GM18520 (cell line): ENCODE results near the gene EHMT1.

ENCODE experiments used
- ATAC-seq: cut with Tn5 transposase; IDR thresholded peaks from one replicate; pipeline ENCODE4 v1.9.1; 2021; ENCODE audit not compliant: unreplicated experiment

EHMT1 gene

DNA sequence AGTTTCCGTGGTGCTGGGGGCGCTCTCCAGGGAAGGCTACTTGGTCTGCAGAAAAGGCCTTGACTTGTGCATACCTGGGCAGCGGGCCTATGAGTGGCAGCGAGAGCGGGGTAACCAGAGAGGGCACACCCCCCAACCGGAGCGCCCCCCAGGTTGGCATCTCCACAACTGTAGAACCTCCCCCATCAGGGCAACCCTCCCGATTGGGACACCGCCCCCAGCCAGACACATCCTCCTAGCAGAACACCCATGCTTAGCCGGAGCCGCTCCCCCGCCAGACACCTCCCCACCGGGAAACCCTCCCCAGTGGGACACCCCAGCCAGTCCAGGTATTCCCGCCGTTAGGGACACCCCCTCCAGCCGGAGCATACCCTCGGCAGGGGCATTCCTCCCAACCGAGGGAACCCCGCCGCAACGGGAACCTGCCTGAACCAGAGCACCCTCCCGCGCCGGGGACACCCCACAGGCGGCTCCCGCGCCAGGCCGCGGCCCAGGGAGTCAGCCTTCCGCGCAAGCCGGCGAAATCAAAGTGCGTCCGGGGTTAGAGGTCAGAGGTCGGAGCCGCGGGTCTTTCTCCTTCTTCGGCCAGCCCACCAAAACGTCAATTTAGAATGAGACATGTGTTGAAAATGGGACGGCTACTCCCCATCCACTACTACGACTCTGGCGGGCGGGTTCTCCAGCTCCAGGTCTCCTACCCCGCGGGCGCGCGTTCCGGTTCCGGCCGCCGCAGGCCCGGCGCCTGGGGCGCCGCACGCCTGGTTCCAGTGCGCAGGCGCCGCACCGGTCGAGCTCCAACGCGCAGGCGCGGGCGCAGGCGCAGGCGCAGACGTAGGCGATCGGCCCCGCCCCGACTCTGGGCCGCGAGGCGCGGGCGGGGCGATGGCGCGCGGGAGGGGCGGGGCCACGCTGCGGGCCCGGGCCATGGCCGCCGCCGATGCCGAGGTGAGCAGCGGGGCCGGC is at the start of gene EHMT1:
Gene EHMT1 (plus strand): TSS at position 901 of the 963 bp plus-strand sequence. CDS start 24 bp downstream, at position 925.
- peak; percentile 73 for ATAC-seq

DNA sequence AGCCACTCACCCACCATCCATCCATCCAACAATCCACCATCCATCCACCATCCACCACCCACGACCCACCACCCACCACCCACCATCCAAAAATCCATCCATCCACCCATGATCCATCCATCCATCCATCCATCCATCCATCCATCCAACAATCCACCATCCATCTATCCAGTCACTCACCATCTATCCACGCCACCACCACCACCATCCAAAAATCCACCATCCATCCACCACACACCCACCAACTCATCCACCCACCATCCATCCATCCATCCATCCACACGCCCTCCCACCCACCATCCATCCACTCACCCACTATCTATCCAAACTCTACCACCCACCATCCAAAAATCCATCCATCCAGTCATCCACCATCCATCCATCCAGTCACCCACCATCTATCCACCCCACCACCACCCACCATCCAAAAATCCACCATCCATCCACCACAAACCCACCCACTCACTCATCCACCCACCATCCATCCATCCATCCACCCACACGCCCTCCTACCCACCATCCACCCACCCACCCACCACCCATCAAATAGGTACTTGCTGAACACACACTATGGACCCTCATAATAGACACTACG is 49.1 kb upstream of the EHMT1 start:
- no peak for ATAC-seq

DNA sequence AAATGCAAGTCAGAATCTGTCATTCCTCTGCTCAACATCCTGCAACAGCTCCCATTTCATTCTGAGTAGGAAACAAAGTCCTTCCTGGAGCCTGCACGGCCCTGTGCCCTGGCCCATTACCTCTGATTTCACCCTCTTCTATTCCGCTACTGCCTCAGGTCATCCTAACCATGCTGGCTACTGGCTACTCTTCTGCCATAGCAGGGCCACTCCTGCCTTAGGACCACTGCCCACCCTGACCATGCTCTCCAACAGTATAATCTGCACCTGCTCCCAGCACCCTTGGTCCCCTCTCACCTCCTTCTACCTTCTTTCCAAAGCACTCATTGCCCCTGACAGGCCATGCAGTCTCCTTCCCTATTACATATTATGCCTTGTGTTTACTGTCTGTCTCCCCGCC is 48.2 kb upstream of the EHMT1 start:
- ATAC-seq = no peak

DNA sequence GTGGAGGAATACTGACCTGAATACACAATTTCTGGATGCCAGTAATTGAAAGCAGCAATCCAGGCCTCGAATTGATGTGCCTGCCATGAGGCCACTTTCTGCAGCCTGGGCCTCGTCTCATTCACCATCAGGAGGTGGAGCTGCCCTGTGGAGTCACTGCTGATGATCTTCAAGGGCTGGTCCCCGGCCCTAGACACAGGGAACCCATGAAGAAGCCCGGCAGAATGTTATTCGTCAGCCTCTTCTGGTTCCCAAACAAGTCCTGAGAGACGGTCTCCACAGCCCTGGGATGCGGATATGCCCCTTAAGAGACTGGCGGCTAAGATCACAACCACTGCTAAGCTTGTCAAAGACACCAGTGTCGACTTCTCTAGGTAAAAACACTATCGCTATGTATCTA is 44.6 kb upstream of the EHMT1 start:
- ATAC-seq = no peak

DNA sequence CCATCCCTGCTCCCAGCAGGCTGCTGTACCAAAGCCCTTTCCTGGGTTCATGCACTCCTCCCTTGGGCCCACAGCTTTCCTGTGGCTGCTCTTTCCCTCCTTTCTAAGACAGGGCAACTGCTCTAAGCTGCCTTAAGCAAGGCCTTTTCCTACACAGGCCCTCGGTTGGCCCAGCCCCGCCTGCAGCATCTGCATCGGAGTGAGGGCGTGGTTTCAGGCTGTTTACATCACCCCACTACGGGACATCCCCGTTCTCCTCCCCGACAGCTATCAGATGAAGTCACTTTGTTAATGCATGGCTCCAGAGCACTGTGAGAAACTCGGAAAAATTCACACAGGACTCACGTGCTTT is 43.5 kb upstream of the EHMT1 start:
- no peak for ATAC-seq

DNA sequence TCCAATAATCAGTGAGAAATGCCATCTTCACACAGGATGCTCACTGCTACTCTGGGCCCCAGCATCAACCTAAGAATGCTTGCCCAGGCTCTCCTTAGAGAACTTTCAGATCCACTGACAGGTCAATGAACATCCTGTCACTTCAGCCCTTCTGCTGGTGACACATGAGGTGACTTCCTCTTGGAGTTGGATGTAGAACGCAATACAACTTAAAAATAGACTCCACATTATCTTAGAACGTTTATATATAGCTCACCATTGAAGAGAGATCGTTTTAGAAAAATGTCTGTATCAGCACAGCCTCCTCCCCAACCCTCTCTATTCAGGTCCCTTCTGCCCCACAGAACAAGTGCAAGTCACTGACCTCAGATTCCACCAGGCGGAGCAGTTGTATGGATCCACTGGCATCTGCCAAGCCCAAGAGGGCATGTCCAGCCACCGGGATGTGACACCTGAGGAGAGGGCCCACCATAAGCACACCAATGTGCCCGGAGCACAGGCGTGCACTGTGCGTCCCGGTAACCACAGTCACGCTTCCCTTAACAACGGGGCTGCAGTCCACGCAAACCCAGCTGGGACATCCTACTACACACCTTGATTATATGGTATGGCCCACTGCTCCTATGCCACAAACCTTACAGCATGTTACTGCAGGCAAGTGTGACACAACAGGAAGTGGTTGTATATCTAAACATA is 42.9 kb upstream of the EHMT1 start:
- ATAC-seq = no peak

DNA sequence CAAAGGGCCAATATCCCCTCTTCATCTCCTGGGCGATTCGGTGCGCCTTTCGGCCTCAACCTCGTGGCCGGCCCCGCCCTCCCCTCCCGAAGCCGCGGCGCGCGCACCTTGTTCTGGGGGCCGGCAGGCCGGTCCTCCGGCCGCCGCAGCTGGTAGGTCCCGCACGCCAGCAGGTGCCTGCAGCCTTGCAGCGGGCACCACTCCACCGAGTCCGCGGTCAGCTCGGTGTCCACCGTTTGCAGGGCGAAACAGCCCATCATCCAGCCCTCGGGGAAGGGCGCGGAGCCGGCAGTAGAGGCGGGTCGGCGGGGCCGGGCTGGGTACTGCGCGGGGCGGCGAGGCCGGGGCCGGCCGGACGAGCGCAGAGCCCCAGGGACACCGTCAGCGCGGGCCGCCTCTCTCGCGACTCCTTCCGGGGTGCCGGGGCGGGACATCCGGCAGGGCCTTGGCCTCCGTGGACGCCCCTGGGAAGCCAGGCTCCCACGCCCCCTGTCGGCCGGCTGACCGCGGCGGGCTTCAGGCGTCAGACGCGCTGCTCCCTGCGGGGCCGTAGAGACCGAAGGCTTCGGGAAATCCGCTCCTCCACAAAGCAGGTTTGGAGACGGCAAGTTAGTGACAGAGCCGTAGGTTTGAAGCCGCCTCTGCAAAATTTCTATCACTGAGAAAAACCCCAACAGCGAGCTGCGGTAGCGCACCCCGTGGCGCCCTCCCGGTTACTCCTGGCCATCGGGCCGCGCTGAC is 40.1 kb upstream of the EHMT1 start, which contains the start of gene DPH7:
Gene DPH7 (minus strand): TSS at position 408 of the 741 bp plus-strand sequence. CDS start 148 bp downstream, at position 260.
- ATAC-seq = peak; percentile 90

DNA sequence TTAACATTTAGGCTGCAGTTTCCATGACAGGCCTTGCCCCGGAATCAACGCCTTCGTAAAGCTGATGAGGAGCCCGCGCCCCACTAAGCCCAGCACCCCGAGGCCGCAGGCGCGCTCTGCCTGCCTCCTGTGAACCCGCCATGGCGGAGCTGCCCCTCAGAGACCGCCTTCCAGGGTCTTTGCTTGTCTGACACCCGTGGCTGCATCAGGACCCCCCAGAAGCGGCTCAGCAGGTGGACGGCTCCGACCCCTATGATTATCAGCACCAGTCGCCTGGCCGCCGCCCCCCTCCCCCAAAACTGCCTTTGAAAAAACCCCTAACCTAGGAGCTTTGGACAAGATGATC is 39.6 kb upstream of the EHMT1 start:
- no peak for ATAC-seq

DNA sequence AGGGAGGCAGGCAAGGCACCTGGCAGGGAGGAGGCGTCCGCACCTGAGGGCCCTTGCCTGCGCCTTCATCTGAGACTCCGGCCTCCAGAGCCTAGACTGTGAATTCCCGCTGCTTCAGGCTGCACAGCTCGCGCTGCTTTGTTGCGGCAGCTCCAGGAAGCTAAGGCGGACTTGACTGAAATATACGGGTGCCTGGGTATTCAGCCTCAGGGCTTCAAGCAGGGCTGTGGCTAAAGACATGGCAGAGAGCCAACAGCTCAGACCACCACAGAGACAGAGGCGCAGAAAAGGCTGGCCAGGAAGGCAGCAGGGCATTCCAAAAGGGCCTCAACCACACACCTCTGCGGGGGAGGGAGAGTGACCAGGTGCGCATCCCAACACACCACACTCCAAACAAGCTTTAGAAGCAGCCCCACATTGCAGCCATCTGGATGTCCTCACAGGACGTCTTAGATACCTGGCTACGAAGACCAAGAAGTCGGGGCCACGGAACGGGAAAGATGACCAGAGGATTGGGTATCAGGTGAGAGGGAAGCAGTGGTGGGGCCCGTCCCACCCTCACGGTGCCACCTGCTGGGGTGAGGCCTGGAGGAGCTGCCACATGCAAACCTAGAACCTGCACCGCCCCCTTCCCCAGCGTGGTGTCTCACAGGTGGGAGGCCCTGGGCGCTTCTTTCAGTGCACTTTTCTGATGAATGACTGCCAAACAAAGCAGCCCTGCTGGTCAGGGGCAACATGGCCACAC is 38.4 kb upstream of the EHMT1 start:
- ATAC-seq = no peak

DNA sequence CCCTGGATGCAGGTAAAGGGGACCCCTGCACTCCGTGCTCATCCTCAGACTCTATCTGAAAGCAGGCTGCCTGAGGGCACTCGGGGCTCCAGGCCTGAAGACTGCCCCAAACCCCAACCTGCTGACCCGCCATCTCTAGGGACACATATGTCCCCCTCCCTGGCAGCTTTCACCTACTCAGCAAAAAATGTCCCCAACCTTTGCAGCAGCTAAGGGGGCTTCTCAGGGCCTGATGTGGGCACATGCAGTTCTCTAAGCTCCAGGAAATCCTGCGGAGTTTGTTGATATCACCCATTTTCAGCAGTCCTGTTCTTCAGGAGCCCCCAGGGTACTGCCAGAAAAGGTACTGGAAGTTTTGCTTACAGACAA is 37.9 kb upstream of the EHMT1 start:
- ATAC-seq = no peak

DNA sequence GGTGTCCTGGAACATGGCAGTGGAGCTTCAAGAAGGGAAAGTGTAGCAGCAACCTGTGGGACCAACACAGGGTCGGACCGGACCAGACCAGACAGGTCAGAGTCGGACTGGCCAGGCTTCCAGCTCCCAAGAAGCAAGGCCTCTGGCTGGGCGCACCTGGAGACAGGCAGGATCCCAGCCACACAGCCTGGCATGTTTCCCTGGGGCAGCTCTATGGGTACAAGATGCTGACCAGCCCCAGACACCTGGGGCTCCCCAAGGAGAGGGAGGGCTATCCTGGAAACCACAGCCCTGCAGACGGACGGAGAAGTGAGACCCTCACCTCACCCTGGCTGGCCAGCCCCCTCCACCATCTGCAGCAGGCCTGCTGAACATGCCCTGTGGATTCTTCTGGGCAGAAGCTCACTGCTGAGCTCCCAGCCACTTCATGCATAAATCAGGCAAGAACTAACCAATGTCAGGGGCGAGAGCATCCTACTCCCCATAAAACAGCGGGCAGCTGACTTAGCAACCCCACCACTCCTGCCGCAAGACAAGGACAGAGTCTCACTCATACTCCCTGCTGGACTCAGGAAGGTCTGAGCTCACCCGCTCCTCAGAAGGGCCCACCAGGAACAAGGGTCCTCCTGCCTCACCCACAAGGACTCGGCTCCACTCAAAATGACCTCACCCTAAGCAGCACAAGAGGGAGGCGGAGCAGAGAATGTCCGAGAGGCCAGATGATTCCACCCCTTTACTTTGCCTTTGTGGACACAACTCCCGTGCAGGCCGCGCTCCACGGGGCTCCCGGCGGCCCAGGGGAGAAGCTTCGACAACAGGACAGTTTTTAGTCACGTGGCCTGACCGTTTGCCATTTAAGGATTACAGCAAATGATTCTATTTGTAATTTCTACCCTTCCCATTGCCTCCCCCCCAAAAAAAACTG is 37.2 kb upstream of the EHMT1 start:
- ATAC-seq = no peak

DNA sequence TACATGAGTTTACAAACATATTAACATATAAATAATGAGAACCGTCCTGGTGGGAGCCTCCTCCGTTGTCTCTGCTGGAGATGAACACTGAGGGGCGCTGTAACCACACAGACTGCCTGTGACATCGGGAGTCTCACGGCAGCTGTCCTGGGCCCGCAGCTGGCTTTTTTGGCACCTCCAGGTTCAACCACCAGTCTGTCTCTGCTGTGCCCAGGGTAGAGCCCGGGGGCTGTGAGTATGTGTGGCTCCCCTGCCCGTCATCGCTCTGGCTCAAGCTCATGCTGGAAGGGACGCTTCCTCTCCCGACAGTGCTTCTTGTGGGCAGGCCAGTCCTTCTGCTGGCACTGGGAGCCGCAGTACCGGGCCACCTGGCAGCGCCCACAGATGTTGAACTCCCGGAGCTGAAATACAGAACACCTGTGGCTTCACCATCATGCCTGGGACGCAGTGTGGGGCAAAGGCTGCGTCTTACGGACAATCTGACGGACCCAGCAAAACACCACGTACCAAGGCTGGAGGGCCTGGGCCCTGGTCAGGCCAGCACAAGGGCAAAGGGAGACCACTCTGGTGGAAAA is 36.4 kb upstream of the EHMT1 start:
- no peak for ATAC-seq

DNA sequence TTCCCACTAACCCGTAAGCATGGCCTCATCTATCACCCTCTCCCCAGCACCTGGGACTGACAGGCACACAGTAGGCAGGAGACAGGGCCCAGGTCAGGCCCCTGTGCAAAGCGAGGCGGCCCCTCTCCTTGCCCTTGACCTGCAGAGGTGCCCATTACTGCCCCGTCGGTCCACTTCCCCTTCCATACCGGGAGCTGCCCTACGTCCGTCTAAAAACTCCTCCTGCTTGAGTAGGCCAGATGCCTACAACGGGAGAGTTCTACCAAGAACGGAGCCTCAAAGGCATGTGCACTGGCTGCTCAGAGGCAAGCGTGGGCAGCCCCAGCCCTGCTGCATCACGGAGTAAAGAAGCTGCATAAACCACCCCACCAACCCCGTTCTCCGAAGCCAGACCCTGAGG is 35.5 kb upstream of the EHMT1 start:
- ATAC-seq = no peak

DNA sequence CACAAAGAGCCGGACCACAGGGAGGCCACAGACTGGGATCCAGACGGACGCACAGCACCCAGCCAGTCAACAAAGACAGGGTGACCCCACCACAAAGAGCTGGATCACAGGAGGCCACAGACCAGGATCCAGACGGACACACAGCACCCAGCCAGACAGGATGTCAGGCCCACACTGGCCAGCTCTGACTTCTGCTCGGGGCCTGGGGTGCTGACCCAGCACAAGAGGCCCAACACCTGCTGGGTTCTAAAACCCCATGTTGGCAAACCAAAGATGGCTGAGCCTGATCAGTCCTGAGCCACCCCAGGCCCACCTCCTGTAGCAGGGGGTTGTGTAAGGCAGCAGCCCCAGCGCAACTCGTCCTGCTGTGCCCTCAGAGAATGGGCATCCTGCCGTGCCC is 34.8 kb upstream of the EHMT1 start:
- no peak for ATAC-seq

DNA sequence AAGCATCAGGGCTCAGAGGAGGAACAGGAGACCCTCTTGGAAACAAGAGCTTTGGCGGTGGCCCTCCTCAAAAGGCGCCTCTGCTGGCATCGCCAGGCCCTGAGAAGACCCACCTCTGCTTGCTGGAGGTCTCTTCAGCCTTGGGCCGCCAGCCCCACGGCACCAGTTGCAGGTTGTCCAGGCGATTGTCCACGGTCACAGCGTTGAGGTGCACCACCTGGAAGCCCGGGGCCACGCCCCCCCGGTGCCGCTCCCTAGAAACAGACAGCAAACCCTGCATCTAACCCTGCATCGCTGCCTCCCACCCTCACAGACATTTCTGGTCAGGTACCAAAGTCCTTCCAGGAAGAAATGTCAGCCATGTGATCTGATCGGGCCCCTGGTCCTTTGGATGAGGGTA is 32.0 kb upstream of the EHMT1 start:
- ATAC-seq = no peak

DNA sequence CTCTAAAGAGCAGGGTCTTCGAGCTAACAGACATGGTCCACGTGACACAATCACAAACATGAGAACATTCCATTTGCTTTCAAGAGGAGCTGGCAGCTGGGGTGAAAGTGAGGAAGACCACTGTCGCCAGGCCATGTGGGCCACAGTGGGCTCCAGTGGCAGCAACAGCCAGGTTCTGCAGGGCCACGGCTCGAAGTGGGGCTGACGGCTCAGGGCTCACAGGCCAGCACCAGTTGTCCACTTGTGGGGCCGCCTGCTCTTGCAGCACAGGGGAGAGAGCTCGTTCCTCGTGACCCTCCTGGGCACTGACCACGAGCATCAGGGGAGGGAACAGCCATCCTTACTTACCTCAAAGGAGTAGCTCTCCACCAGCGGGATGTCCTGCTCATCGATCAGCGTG is 30.5 kb upstream of the EHMT1 start:
- ATAC-seq = no peak

DNA sequence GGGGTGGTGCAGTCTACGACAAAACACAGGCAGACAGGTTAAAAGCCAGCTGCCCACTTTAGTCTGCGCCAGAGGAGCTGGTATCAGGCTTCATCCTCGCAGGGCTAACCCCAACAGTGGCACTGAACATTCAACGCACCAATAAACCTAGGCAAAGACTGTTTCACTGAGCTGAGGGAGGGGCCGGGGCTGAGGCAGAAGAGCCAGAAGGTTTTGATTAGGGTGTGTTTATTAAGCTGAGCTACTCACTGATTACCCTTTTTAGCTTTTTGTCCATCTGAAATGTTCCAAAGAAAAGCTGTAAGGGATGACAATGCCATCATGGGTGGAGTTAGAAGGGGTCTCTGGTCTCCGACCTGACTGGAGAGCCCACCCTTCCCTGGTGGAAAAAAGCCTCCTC is 29.9 kb upstream of the EHMT1 start:
- no peak for ATAC-seq

DNA sequence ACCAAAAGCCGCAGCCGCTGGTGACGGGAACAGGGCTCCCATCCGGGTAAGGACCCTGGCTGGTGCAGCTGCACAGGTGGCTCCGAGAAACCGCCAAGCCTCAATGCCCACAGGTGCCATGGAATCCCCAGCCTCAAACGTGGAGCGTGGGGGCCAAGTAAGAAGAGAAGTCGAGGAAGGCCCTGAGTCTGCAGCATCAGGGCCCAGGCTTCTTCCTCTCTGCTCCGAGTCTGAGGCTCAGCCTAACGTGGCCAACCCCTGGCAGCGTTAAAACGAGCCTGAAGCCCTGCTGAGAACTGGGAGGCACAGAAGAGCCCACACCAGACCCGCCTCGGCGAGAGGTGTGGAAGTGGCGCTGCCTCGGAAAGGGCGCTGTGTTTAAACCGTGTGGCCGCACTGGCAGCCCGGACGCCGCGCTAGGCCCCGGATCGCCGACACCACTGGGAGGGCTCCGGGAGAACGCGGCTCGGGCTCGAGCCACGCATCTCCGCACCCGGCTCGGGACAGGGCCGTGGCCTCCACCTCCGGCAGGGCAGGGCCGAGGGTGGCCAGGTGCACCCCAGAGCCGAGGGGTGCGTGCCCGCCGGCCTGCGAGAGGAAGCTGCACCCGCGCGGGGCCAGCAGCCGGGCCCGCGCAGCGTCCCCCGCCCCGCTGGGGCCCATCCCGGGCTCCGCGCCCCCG is 29.2 kb upstream of the EHMT1 start:
- ATAC-seq = peak; percentile 8

DNA sequence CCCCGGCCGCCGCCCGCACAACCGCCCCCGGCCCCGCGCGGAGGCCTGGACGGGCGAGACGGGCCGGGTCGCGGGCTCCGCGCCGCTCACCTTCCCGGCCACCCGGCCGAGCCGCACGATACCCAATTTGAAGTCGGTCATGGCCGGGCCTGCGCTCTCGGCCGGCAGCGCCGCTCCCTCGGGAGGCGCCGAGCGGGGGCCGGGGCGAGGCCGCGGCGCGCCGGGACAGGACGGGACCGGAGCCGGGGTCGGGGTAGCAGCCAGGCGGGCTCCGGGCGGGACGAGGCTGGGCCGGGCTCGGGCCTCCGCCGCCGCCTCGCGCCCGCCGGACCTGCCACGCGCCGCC is 28.7 kb upstream of the EHMT1 start:
- no peak for ATAC-seq
